HG03442 (cell line): ENCODE measurements around the gene RAD21L1.
"Not testable (repeated sequence)": the region's sequence is repeated elsewhere in the genome, so short reads cannot be mapped to it uniquely, and the experiment has no call there.

Experiments used
- ATAC-seq: cut with Tn5 transposase; IDR thresholded peaks from one replicate; pipeline ENCODE4 v1.9.1; 2021; ENCODE audit warnings: mild to moderate bottlenecking, moderate library complexity; ENCODE audit not compliant: unreplicated experiment

Gene RAD21L1

GRCh38 chr20:1224205-1224890 lies 1.5 kb upstream of the RAD21L1 start:
- ATAC-seq, result no peak

DNA sequence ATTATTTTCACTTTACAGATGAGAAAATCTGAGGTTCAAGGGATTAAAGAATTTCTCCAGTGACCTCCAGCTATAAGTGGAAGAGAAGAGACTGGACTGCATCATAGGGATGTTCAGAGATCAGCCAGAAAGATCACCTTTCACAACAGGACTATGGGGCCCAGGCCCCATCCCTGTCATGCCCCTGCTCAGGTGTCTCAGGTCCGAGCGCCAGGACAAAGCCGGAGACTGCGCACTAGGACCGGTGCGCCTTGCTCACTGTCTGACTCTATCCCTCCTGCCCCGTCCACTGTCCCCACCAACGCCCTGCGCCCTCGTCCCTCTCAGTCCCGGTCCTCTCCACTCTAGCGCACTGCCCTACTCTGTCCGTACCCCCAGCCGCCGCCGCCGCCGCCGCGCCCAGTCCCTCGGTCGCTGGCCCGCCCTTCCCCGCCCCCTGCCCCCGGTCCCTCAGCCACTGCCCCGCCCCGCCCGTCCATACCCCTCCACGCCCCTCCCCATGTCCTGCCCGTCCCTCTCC lies 521 bp upstream of the RAD21L1 start:
- no peak for ATAC-seq

GRCh38 chr20:1229541-1229940 lies 3.7 kb downstream of the RAD21L1 start:
- no peak for ATAC-seq

- no peak for ATAC-seq
These were observed 6.7 kb downstream of the RAD21L1 start for GRCh38 chr20:1232286-1233111.

DNA sequence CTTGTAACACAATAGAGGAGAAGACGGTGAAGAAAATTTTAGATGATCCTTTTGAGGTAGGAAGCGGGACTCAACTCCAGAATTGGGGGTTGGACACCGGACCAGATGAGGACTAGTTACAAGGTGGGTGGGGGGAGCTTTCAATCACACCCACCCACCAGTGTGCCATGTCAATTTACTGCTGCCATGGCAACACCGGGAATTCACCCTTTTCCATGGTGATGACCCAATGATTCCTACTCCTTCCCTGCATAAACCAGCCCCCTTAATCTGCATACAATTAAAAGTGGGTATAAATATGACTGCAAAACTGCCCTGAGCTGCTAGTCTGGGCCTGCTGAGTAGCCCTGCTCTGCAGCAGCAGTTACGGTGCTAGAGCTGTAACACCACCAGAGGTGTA lies 14.7 kb downstream of the RAD21L1 start:
- ATAC-seq, result no peak

GRCh38 chr20:1241456-1241855 lies 15.6 kb downstream of the RAD21L1 start:
- ATAC-seq, result no peak

DNA sequence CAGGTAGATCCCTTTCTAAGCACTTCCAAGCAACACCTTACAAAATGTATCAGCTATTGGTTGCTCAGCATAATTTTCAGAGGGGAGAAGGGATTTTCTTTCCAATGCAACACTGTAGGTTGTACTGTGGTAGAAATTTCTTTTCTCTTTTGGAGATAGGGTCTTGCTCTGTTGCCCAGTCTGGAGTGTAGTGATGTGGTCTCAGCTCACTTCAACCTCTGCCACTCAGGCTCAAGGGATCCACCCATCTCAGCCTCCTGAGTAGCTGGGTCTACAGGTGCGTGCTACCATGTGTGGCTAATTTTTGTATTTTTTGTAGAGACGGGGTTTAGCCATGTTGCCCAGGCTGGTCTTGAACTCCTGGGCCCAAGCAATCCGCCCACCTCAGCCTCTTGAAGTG lies 16.3 kb downstream of the RAD21L1 start:
- ATAC-seq, result no peak

- no peak for ATAC-seq
These were observed 16.7 kb downstream of the RAD21L1 start for GRCh38 chr20:1242530-1242929.

DNA sequence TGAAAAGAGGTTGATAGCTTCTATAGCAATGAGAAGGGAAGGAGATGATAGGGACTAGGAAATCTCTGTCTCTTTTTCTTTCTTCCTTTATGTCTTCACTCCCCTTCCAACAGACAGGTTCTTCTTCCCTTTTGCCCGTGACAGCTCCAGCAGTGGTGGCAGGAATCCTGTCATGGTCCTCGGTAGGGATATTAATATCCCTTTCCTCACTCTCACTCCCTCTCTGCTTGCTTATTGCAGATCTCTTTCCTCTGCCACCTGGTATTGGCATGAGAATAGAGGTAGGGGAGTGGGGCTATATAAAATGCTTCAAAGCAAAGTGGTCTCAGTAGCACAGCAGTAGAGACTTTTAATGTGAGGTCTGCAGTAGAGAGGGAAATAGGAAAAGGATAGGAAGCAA lies 19.7 kb downstream of the RAD21L1 start:
- ATAC-seq, result no peak

DNA sequence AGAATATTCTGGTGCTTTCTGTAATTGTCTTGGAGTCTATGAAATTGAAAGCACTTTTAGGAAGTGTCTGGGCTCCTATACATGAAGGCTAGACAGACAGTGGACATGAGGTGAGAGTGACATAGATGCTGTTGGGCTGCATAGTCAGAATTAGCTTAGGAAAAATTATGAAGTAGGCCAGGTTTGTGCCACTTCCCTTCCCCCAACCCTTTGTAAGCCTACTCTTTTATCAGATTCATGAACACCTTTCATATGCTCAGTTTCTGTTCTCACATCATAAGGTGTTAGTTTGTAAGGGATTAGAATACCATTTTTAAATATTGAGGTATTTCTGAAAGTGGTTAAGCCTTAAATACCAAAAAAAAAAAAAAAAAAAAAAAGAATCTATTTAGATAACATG lies 21.8 kb downstream of the RAD21L1 start:
- no peak for ATAC-seq

- ATAC-seq, result not testable (repeated sequence)
These were observed 24.4 kb downstream of the RAD21L1 start for GRCh38 chr20:1250282-1250681.

DNA sequence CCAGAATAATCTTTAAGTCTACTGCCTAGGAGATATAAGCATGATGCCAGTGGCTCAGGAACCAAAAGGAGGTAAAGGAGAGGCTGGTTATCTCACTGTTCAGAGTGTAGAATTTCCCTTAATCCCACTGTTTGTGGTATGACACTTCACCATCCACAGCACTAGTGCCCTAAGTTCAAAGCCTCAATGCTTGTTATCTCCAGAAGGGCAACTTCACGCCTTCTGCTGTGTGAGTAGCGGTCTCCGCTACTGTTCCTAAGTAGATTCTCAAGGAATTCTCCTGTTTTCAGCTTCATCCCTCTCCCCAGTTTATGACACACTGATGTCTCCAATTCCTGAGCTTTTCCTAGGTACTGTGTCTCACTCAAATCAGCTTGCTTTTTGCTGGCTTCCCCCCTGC lies 26.6 kb downstream of the RAD21L1 start:
- ATAC-seq, result no peak

- no peak for ATAC-seq
These were observed 28.4 kb downstream of the RAD21L1 start for GRCh38 chr20:1254254-1254653.

DNA sequence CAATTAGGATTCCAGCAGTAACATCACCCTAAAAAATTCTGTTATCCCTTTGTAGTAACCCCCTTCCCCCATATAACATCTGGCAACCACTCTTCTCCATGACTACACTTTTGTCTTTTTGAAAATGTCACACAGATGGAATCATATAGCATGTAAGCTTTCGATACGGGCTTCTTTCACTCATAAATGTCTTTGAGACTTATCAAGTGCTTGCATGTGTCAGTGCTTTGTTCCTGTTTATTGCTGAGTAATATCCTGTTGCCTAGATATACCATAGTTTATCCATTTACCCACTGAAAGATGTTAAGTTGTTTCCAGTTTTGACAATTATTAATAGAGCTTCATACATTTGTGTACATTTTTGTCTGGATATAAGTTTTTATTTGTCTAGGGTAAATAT lies 29.8 kb downstream of the RAD21L1 start:
- ATAC-seq, result no peak

DNA sequence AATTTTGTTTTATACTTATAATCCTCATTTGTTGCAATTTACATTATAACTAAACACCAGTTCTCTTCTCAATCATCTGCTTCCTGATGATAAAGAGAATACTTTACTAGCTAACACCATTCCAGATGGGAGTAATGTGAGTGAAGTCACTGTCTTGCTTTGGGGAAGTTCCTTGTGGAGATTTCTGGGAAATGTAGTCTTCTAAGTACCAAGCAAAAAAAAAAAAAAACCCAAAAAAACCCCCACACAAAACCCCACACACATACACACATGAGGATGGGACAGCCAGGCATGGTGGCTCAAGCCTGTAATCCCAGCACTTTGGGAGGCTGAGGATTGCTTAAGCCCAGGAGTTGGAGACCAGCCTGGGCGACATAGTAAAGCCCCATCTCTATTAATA lies 38.0 kb downstream of the RAD21L1 start:
- no peak for ATAC-seq

DNA sequence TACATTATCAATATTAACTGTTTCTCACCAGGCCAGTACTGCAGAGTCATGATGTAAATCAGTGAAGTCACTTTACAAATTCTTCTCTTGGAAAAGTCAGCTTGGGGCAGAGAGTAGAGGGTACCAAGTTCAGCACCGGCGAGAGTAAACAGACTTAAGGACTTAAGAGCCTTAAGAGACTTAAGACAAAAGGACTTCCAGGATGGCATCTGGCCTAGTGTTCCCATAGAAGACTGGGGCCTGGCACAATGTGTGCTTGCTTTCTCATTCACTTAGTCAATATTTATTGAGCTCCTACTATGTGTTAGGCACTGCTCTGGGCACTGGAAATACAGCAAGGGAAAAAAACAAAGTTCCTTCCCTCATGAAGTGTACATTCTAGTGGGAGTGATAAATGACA lies 38.9 kb downstream of the RAD21L1 start:
- no peak for ATAC-seq

GRCh38 chr20:1265226-1265915 lies 39.5 kb downstream of the RAD21L1 start:
- no peak for ATAC-seq

DNA sequence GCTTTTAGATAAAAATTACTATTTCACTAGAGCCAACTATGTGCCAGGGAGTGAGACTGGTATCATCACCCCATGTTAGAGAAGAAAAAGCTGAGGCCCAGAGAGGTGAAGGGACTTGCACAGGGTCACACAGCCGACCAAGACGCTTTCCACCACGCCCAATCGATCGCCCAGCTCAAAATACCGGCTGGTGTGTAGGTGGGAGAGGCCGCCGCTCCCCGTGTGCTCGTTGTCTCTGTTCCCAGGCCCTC lies 40.0 kb downstream of the RAD21L1 start:
- ATAC-seq, result no peak

DNA sequence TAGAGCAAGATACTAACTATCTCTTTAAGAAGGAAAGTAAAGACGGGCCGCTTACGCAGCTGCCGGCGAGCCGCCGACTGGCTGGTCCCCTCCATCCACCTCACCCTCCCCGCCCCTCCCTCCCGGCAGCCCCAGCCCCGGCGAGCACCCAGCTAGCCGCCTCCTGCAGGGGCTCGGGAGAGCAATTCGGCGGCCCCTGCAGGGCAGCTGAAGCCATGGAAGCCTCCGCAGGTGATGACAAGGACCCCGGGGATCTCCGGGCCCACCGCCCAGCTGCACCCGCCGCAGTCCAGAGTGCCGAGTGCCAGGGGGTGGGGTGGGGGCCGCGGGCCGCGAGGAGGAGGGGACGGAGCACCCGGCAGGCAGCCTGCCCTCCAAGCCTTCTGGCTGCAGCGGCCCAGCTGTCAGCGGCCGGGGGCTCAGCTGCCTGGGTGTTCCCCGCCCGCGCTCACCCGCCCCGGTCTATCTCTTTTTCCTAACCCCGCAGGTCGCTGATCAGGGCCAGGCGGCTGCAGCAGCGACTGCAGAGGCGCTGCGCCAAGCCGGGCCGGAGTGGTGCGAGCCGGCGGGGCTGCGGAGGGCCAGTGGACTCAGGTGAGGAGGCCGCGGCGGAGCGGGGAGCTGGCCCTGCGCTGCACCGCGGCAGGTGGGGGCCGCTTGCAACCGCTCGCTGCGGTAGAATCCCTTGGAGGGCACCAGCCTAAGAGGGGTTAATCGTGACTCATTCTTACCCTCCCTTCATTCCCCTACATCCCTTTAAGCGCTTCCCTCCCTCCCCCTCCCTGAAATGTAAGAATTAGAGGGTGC lies 40.5 kb downstream of the RAD21L1 start, which contains the start of gene SNPH:
Gene SNPH, plus strand, starts transcription at position 128 of the 807 bp plus-strand sequence. CDS start 29,946 bp downstream, outside the sequence.
- peak; percentile 55 for ATAC-seq

GRCh38 chr20:1267161-1267560 lies 41.3 kb downstream of the RAD21L1 start:
- no peak for ATAC-seq

DNA sequence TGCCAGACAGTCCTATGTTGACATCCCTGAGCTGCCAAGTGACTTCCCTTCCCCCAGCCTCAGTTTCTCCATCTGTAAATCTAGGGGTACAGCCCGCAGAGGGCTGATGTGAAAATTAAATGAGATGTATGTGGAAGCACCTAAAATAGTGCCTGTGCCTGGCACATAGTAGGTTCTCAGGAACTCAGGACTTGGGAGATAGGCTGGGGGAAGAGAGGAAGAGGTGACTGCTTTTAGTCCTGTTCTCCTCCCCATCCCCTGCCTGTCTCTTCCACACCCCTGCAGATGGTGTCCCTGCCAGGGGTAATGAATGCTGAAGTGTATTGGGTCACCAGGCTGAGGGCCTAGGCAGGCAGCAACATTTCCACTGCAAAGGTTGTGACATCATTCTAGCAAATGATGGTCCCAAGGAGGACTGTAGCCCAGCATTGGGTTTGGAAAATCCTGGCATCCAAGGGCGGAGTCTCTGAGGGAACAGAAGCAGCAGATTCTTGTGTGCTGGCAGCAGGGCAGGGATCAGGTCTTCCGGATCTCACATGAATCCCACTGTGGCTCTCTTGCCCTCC lies 42.0 kb downstream of the RAD21L1 start:
- ATAC-seq, result no peak
